Osteoblast (primary cell): ENCODE data around the gene TBL1XR1. TPM values are rescaled to one million over a fixed set of nuclear protein-coding genes. Genes with fewer than 3 reads are reported as not detected.
"Not testable (repeated sequence)": the region's sequence is repeated elsewhere in the genome, so short reads cannot be mapped to it uniquely, and the experiment has no call there.

ENCODE experiments used
- DNase-seq: peaks from one replicate; pipeline ENCODE4 v3.0.0; 2011; ENCODE audit warnings: low spot score, mixed read lengths; ENCODE audit not compliant: insufficient read length; ENCODE audit errors: missing footprints
- H2AFZ ChIP-seq: 2 replicates; pipeline ENCODE4 v1.6.0; 2011; ENCODE audit warnings: mild to moderate bottlenecking, low read length
- H3K27ac ChIP-seq: 2 replicates; pipeline ENCODE4 v1.5.1; 2011; ENCODE audit warnings: mild to moderate bottlenecking, low read depth, low read length, moderate library complexity
- H3K27me3 ChIP-seq: 2 replicates; pipeline ENCODE4 v1.6.0; 2012; ENCODE audit warnings: mild to moderate bottlenecking, control low read depth, inconsistent platforms, low read length, moderate library complexity; ENCODE audit not compliant: insufficient read depth
- H3K36me3 ChIP-seq: 2 replicates; pipeline ENCODE4 v1.5.1; 2011; ENCODE audit warnings: mild to moderate bottlenecking, low read length, control low read depth, moderate library complexity; ENCODE audit not compliant: insufficient read depth
- H3K4me1 ChIP-seq: 2 replicates; pipeline ENCODE4 v1.5.1; 2011; ENCODE audit warnings: mild to moderate bottlenecking, low read length, control low read depth, moderate library complexity; ENCODE audit not compliant: insufficient read depth
- H3K4me2 ChIP-seq: 2 replicates; pipeline ENCODE4 v1.6.0; 2011; ENCODE audit warnings: mild to moderate bottlenecking, low read length; ENCODE audit not compliant: insufficient read depth
- H3K4me3 ChIP-seq: fragments of 200-600 bp; sonication (generic); 3 replicates; pipeline ENCODE4 v1.5.1; 2012; ENCODE audit warnings: mild to moderate bottlenecking, low read length, inconsistent platforms; ENCODE audit not compliant: insufficient read depth
- H3K79me2 ChIP-seq: 2 replicates; pipeline ENCODE4 v1.6.0; 2012; ENCODE audit warnings: mild to moderate bottlenecking, low read length, control low read depth, inconsistent platforms; ENCODE audit not compliant: insufficient read depth
- H3K9me3 ChIP-seq: 2 replicates; pipeline ENCODE4 v1.5.1; 2011; ENCODE audit warnings: low read depth, low read length, control low read depth
- H4K20me1 ChIP-seq: 2 replicates; pipeline ENCODE4 v1.6.0; 2012; ENCODE audit warnings: mild to moderate bottlenecking, low read length, control low read depth; ENCODE audit not compliant: insufficient read depth
- total RNA-seq: library from RNA; depleted of rRNA; stranded (reverse); fragments of >200 nt; gene quantifications from 2 replicates; pipeline ENCODE4 v1.2.3, GENCODE V29; 2012
- TF ChIP-seq, protein P1 (sequence below): IDR thresholded peaks from 2 replicates; pipeline ENCODE4 v1.5.1; 2011; ENCODE audit warnings: mild to moderate bottlenecking, low read depth, low read length, moderate library complexity; ENCODE audit errors: extremely low read depth

Gene TBL1XR1
- total RNA-seq, 1 donor = 297 TPM

DNA sequence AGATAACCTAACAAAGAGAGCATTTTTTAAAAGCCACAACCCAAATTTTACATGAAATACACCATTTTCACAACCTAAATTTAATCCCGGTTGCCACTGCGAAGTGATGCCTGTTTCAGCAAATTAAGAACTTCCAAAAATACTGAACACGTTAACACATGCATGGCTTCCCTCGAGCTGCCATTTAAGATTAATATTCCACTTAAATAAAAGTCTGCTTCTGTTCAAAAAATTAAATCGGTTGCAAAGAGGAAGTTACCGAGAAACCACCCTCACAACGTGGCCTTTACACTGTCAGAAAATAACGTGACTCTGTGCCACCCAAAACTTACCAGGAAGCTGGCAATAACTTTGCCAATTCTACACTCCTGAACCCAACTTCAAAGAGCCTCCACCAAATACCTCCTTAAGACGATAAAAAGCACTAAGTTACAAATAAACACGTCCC, 1.2 kb downstream of the TBL1XR1 start:
- Histone ChIP-seq H3K9me3 (no peaks in the 10 kb centered on the region), H3K4me3 (peak overlapping the region; percentile 84), H3K27me3 (no peaks in the 10 kb centered on the region), H3K36me3 (no peaks in the 10 kb centered on the region), H2AFZ (peak overlapping the region; percentile 11), H3K27ac (peak overlapping the region; percentile 96), H4K20me1 (peaks cover 2% of the 10 kb centered on the region), H3K79me2 (peaks cover 57% of the 10 kb centered on the region), H3K4me1 (peaks cover 24% of the 10 kb centered on the region), H3K4me2 (peak overlapping the region; percentile 92)
- DNase-seq = peak; percentile 69
- TF ChIP-seq, protein P1, sequence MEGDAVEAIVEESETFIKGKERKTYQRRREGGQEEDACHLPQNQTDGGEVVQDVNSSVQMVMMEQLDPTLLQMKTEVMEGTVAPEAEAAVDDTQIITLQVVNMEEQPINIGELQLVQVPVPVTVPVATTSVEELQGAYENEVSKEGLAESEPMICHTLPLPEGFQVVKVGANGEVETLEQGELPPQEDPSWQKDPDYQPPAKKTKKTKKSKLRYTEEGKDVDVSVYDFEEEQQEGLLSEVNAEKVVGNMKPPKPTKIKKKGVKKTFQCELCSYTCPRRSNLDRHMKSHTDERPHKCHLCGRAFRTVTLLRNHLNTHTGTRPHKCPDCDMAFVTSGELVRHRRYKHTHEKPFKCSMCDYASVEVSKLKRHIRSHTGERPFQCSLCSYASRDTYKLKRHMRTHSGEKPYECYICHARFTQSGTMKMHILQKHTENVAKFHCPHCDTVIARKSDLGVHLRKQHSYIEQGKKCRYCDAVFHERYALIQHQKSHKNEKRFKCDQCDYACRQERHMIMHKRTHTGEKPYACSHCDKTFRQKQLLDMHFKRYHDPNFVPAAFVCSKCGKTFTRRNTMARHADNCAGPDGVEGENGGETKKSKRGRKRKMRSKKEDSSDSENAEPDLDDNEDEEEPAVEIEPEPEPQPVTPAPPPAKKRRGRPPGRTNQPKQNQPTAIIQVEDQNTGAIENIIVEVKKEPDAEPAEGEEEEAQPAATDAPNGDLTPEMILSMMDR = no peak

DNA sequence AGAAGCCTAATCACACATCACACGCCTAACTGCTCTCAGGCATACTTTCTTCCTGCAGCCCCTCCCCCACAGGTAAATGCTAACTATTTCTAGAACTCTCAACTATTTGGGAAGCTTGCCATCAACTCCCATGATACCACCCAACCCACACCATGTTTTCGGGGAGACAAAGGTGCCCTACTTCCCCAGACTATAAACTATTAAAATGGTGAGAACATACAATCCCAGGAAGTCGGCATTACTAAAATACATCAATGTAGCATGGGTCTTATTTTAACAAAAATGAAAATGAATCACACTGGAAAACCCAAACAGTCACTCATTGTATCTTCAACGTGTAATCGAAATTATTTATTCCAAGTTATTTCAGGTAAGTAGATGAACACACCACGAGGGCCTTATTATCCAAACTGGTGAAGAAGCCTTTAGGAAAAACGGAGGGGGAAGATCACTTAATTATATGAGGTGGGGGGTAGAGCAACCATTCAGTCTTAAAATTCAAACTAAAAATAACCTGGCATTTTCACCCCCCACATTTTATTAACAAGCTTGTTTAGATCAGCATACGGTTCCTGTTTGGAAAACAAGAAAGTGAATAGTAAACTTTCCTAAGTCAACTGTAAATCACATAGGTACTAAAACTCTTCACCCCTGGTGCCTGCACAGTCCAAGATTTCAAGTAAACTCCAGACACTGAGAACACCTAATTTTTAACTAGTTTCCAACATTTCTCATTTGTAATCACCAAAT, 1.9 kb downstream of the TBL1XR1 start:
- TF ChIP-seq, protein P1 = no peak
- H3K9me3 ChIP-seq = no peaks in the 10 kb centered on the region
- peaks cover 63% of the 10 kb centered on the region for H3K79me2 ChIP-seq
- H3K4me3 ChIP-seq = peak overlapping the region; percentile 84
- H4K20me1 ChIP-seq = peaks cover 2% of the 10 kb centered on the region
- DNase-seq = peak; percentile 75
- peak overlapping the region; percentile 92 for H3K4me2 ChIP-seq
- H3K4me1 ChIP-seq = peaks cover 24% of the 10 kb centered on the region
- H2AFZ ChIP-seq = peak overlapping the region; percentile 11
- H3K27ac ChIP-seq = peak overlapping the region; percentile 96
- no peaks in the 10 kb centered on the region for H3K27me3 ChIP-seq
- no peaks in the 10 kb centered on the region for H3K36me3 ChIP-seq

DNA sequence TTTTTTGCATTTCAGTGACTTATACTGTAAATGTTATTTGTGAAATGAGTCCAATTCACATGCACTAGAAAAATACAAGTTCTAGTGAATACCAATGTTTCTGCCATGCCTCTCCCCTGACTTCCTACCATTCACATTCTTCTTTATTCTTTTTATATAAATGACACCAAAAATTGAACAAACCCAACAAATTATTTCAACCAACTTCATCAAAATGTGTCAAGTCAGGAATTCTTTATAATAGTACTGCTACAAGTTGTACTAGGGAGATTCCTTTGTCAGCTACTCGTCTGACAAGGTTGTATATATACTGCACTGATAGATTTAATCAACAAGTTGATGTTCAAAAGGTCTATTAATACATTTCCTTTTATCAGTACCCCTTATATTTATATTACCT, 3.0 kb downstream of the TBL1XR1 start:
- peak; percentile 68 for DNase-seq
- TF ChIP-seq, protein P1 = no peak
- Histone ChIP-seq H3K9me3 (no peaks in the 10 kb centered on the region), H3K27me3 (no peaks in the 10 kb centered on the region), H2AFZ (no peak overlapping the region), H4K20me1 (peaks cover 2% of the 10 kb centered on the region), H3K27ac (peak overlapping the region; percentile 96), H3K4me2 (peak overlapping the region; percentile 92), H3K4me1 (peaks cover 24% of the 10 kb centered on the region), H3K4me3 (peak overlapping the region; percentile 84), H3K79me2 (peaks cover 74% of the 10 kb centered on the region), H3K36me3 (no peaks in the 10 kb centered on the region)

DNA sequence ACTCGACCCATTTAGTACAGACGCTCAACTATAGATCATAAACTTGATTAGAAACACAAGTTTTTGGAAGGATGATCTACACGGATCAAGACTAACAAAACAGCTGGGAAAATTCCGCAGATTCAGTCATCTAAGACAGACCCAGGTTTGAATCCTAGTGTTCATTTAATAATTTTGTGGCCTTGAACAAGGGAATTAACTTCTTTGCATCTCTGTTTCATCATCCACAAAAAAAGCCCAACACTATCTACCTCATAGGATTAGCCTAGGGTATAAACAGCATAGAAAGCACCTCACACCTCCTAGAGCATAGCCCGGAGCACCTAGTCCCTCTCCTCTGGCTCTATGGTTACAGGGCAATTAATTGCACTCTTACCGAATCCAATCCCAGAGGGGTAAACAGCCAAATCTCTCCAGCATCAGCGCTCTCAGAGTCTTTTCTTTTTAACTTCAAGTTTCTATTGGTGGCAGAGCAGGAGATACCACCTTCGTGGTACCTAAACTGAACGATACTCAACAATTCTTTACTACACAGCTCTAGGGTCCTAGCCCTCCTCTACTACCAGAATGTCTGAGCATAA, 3.5 kb downstream of the TBL1XR1 start:
- TF ChIP-seq, protein P1 = no peak
- H3K36me3 ChIP-seq = no peaks in the 10 kb centered on the region
- DNase-seq = peak; percentile 10
- peaks cover 79% of the 10 kb centered on the region for H3K79me2 ChIP-seq
- H3K4me1 ChIP-seq = peaks cover 24% of the 10 kb centered on the region
- peak overlapping the region; percentile 84 for H3K4me3 ChIP-seq
- H2AFZ ChIP-seq = no peak overlapping the region
- no peaks in the 10 kb centered on the region for H3K9me3 ChIP-seq
- peaks cover 2% of the 10 kb centered on the region for H4K20me1 ChIP-seq
- H3K4me2 ChIP-seq = peak overlapping the region; percentile 92
- H3K27ac ChIP-seq = peak overlapping the region; percentile 96
- H3K27me3 ChIP-seq = no peaks in the 10 kb centered on the region

DNA sequence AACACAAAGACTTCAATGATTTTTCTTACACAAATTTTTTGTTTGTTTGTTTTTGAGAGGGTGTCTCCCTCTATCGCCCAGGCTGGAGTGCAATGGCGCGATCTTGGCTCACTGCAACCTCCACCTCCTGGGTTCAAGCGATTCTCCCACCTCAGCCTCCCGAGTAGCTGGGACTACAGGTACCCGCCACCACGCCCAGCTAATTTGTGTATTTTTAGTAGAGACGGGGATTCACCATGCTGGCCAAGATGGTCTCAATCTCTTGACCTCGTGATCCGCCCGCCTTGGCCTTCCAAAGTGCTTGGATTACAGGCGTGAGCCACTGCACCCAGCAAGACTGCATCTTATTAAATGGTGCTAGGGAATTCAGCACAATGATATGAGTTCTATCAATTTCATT, 4.0 kb downstream of the TBL1XR1 start:
- not testable (repeated sequence) for H3K36me3 ChIP-seq, DNase-seq, H3K27ac ChIP-seq, H3K27me3 ChIP-seq, H4K20me1 ChIP-seq, H3K4me2 ChIP-seq, H3K9me3 ChIP-seq, H2AFZ ChIP-seq
- peak overlapping the region; percentile 84 for H3K4me3 ChIP-seq
- peaks cover 20% of the 10 kb centered on the region for H3K4me1 ChIP-seq
- peaks cover 84% of the 10 kb centered on the region for H3K79me2 ChIP-seq
